ENCODE data around the gene EXD1. TPM values are rescaled to one million over a fixed set of nuclear protein-coding genes. Genes with fewer than 3 reads are reported as not detected.

Gene EXD1
- total RNA-seq, 1 experiment from 2014 or later: not detected

- H3K27ac ChIP-seq (ENCODE audit: low read depth, low read length): no peak overlapping the region
- POLR2A ChIA-PET: interaction anchor here (1.0 kb wide), 1 partner anchor 10 kb away, joined by 4 read pairs; no protein-coding TSS in a partner anchor
- intact Hi-C loops (cut with micrococcal nuclease): no loop called here
Observed at GRCh38 chr15:41259546-41260189, 29.1 kb upstream of the EXD1 start.

More at GRCh38 chr15:41259546-41260189, 29.1 kb upstream of the EXD1 start:
- H3K79me2 ChIP-seq (ENCODE audit: insufficient read depth, low read length): no peaks in the 10 kb centered on the region
- H4K20me1 ChIP-seq (ENCODE audit: insufficient read depth): no peaks in the 10 kb centered on the region
- H3K36me3 ChIP-seq (ENCODE audit: control insufficient read depth in 1 of 2, insufficient read depth in 2 of 2, low read length in 2 of 2): peaks cover 8 to 19% of the 10 kb centered on the region in 2 experiments
- ATAC-seq: peak; percentile 64
- RAD21 ChIA-PET (ENCODE audit: low non-redundant PET in 1 of 2, low total read pairs in 2 of 2, uncharacterized antibody in 2 of 2, unreplicated experiment in 2 of 2): no interaction called here
- CTCF ChIA-PET: no interaction called here
- no peak overlapping the region for H2AFZ ChIP-seq (ENCODE audit: low read depth, low read length, poor library complexity, severe bottlenecking)
- H3K9me2 ChIP-seq (ENCODE audit: insufficient read depth): no peaks in the 10 kb centered on the region
- peak overlapping the region; percentile 35 for H3K4me2 ChIP-seq (ENCODE audit: low read length)
- H3K27me3 ChIP-seq (ENCODE audit: insufficient read depth, low read length): no peaks in the 10 kb centered on the region
- BruUV-seq (replicated peaks): no TSS peak
- no peaks in the 10 kb centered on the region for H3K9me3 ChIP-seq (ENCODE audit: control insufficient read depth in 1 of 2, insufficient read depth in 1 of 2, low read depth in 1 of 2, low read length in 2 of 2)
- no peak overlapping the region; the same call in 1 of the 2 replicates for H3K9ac ChIP-seq (ENCODE audit: low read length)
- H3K4me1 ChIP-seq (ENCODE audit: control insufficient read depth in 1 of 2, insufficient read depth in 2 of 2, low read length in 2 of 2): peaks cover 7 to 29% of the 10 kb centered on the region in 2 experiments
- TF ChIP-seq ZBTB33 (IDR thresholded peaks at IDR 0.05; ENCODE audit: extremely low read depth, insufficient replicate concordance, low read length) (no peak), YY1 (IDR thresholded peaks at IDR 0.05; ENCODE audit: extremely low read depth, insufficient replicate concordance, low read depth, low read length) (no peak), POLR2A (IDR thresholded peaks at IDR 0.05; ENCODE audit: borderline replicate concordance, extremely low read depth, insufficient read depth, insufficient read length) (no peak), EZH2 (IDR thresholded peaks at IDR 0.05) (no peak), REST (IDR thresholded peaks at IDR 0.05; ENCODE audit: low read depth) (no peak), RAD21 (IDR thresholded peaks at IDR 0.05; ENCODE audit: low read depth) (no peak), FOSL1 (IDR thresholded peaks at IDR 0.05; ENCODE audit: low read depth) (no peak), SIN3A (IDR thresholded peaks at IDR 0.05; ENCODE audit: low read depth) (no peak), ATF3 (IDR thresholded peaks at IDR 0.05) (no peak), ZFX (IDR thresholded peaks at IDR 0.05) (no peak)
- DNase-seq (ENCODE audit: low read depth, low spot score): no peak
- H3K4me3 ChIP-seq (replicated peaks in 1 of 2; ENCODE audit: low read depth in 1 of 2, low read length in 2 of 2): no peak overlapping the region
